GM12878 (cell line): ENCODE data around the gene EFCAB8. TPM values are rescaled to one million over a fixed set of nuclear protein-coding genes. Genes with fewer than 3 reads are reported as not detected.

Source experiments
- ATAC-seq: fragments of 200-7000 bp; cut with Tn5 transposase; 3 replicates; pipeline ENCODE4 v1.9.1; 2020; ENCODE audit warnings: mild to moderate bottlenecking, moderate library complexity
- BruUV-seq: library from RNA; stranded (reverse); fragments of 400-500 nt; replicated peaks from 2 replicates; lab custom pipeline; 2021; lab: Mats Ljungman, UMichigan
- CTCF ChIA-PET: fragments of 300-600 bp; sonication (Branson Sonifier 250); formaldehyde crosslinking; extraction: SDS; loops from one replicate; lab custom pipeline; 2021; ENCODE audit warnings: inconsistent platforms; lab: Yijun Ruan, JAX
- POLR2A ChIA-PET: fragments of 350-600 bp; formaldehyde crosslinking; extraction: SDS; loops from one replicate; lab custom pipeline; 2021; ENCODE audit warnings: inconsistent platforms; lab: Charles Lee
- RAD21 ChIA-PET: fragments of 300-600 bp; sonication (Branson Sonifier 250); formaldehyde crosslinking; loops from one replicate; lab custom pipeline; 2023; ENCODE audit warnings: antibody characterized with exemption; ENCODE audit not compliant: unreplicated experiment; lab: Charles Lee
- SMC1A ChIA-PET: fragments of 300-600 bp; sonication (Branson Sonifier 250); formaldehyde crosslinking; loops from one replicate; lab custom pipeline; 2023; ENCODE audit not compliant: unreplicated experiment, uncharacterized antibody; lab: Charles Lee
- DNase-seq: peaks from one replicate; pipeline ENCODE4 v3.0.0-alpha.2; 2011; ENCODE audit warnings: low read depth, low spot score
- FAIRE-seq: peaks from 3 replicates; lab custom pipeline; 2011; peaks lifted over from hg19 to GRCh38; lab: Jason Lieb, UNC
- H2AFZ ChIP-seq: 2 replicates; pipeline ENCODE4 v1.6.0; 2011; ENCODE audit warnings: low read depth, low read length, control low read depth; ENCODE audit not compliant: control insufficient read depth
- H3K27ac ChIP-seq: 2 replicates; pipeline ENCODE4 v1.5.1; 2011; ENCODE audit warnings: control low read depth; ENCODE audit not compliant: control insufficient read depth, insufficient read depth
- H3K27me3 ChIP-seq, 2 experiments: replicated peaks in 1 of 2; 2 replicates each; pipeline versions ENCODE4 v1.6.0 to v1.6.1; 2011; ENCODE audit warnings: low read length in 1 of 2; ENCODE audit not compliant: control insufficient read depth in 2 of 2, insufficient read depth in 2 of 2
- H3K36me3 ChIP-seq, 2 experiments: 2 replicates each; pipeline ENCODE4 v1.5.1; 2011; ENCODE audit warnings: low read length in 1 of 2; ENCODE audit not compliant: control insufficient read depth in 2 of 2, insufficient read depth in 2 of 2
- H3K4me1 ChIP-seq: 2 replicates; pipeline ENCODE4 v1.6.1; 2011; ENCODE audit warnings: mild to moderate bottlenecking, low read length, moderate library complexity, mixed read lengths; ENCODE audit not compliant: control insufficient read depth, insufficient read depth
- H3K4me2 ChIP-seq: 2 replicates; pipeline ENCODE4 v1.6.0; 2011; ENCODE audit warnings: control low read depth; ENCODE audit not compliant: control insufficient read depth, insufficient read depth
- H3K4me3 ChIP-seq: fragments of 200-600 bp; sonication (generic); 2 replicates; pipeline ENCODE4 v1.5.1; 2016
- H3K79me2 ChIP-seq: 2 replicates; pipeline ENCODE4 v1.6.0; 2011; ENCODE audit warnings: low read length; ENCODE audit not compliant: control insufficient read depth, insufficient read depth
- H3K9ac ChIP-seq: 2 replicates; pipeline ENCODE4 v1.8.0; 2011; ENCODE audit warnings: low read length, control low read depth, mixed read lengths; ENCODE audit not compliant: control insufficient read depth, insufficient read depth
- H3K9me3 ChIP-seq: replicated peaks from 3 replicates; pipeline ENCODE4 v1.5.1; 2011; ENCODE audit warnings: mild to moderate bottlenecking, low read length; ENCODE audit not compliant: control insufficient read depth, insufficient read depth
- H4K20me1 ChIP-seq: 2 replicates; pipeline ENCODE4 v1.6.0; 2011; ENCODE audit not compliant: control insufficient read depth, insufficient read depth
- BACH1 ChIP-seq: fragments of 450-650 bp; IDR thresholded peaks from 2 replicates; pipeline ENCODE4 v1.6.1; 2017; ENCODE audit warnings: mild to moderate bottlenecking, borderline replicate concordance
- CEBPB ChIP-seq, 2 experiments: fragments of 150-350 bp in 1 of 2; IDR thresholded peaks; 2 replicates each; pipeline ENCODE4 v1.6.1; 2012 to 2014; ENCODE audit warnings: low read depth in 2 of 2, low read length in 2 of 2, borderline replicate concordance in 1 of 2, inconsistent platforms in 1 of 2
- CREM ChIP-seq: IDR thresholded peaks from 2 replicates; pipeline ENCODE4 v1.6.1; 2014; ENCODE audit warnings: antibody characterized with exemption, low read depth
- HDAC2 ChIP-seq: fragments of 200-600 bp; sonication (generic); IDR thresholded peaks from 2 replicates; pipeline ENCODE4 v1.6.1; 2017
- KAT2A ChIP-seq: conservative IDR thresholded peaks from 2 replicates; pipeline ENCODE4 v1.6.1; 2011; ENCODE audit warnings: low read depth, low read length; ENCODE audit not compliant: control insufficient read depth
- MTA2 ChIP-seq: fragments of 450-650 bp; IDR thresholded peaks from 2 replicates; pipeline ENCODE4 v1.6.1; 2016; ENCODE audit warnings: low read depth, mild to moderate bottlenecking, moderate library complexity
- PAX5 ChIP-seq: IDR thresholded peaks from 2 replicates; pipeline ENCODE4 v1.6.1; 2011; ENCODE audit warnings: low read depth, low read length, borderline replicate concordance
- SIX5 ChIP-seq: IDR thresholded peaks from 2 replicates; pipeline ENCODE4 v1.6.1; 2011; ENCODE audit warnings: mild to moderate bottlenecking, low read depth, low read length, moderate library complexity; ENCODE audit not compliant: severe bottlenecking
- SMAD1 ChIP-seq: fragments of 450-650 bp; IDR thresholded peaks from 2 replicates; pipeline ENCODE4 v1.6.1; 2018; ENCODE audit warnings: mild to moderate bottlenecking, low read depth; ENCODE audit not compliant: partially characterized antibody
- USF1 ChIP-seq: IDR thresholded peaks from 2 replicates; pipeline ENCODE4 v1.6.1; 2011; ENCODE audit warnings: borderline replicate concordance, low read depth, mild to moderate bottlenecking, moderate library complexity, mixed read lengths, low read length; ENCODE audit not compliant: insufficient read depth; ENCODE audit errors: extremely low read length
- ZNF274 ChIP-seq: IDR thresholded peaks from one replicate; pipeline ENCODE4 v1.8.0; 2011; ENCODE audit not compliant: insufficient read length, insufficient read depth
- WGBS: methylation state at CpG from one replicate; pipeline ENCODE4 v1.1.6; 2016; ENCODE audit warnings: low lambda C conversion rate; ENCODE audit not compliant: insufficient replicate concordance, insufficient coverage; ENCODE audit errors: missing lambda C conversion rate; 5-methylcytosine and 5-hydroxymethylcytosine counted together
- in situ Hi-C: fragments of 300-500 bp; cut with MboI; formaldehyde crosslinking; loops from 9 replicates; pipeline ENCODE4 v1.14.3; 2018; ENCODE audit warnings: mixed read lengths
- intact Hi-C: fragments of 100-400 bp; cut with micrococcal nuclease; formaldehyde crosslinking; loops from one replicate; pipeline ENCODE4 v1.14.2; 2022; ENCODE audit not compliant: unreplicated experiment
- polyA plus RNA-seq, 11 experiments: library from polyadenylated mRNA; depleted of rRNA in 4 of 11; unstranded in 6 of 11; stranded (reverse) in 5 of 11; fragments of >200 nt; fragmentation: Nextera tagmentation in 4 of 11; fragmentation: Illumina TruSeq in 1 of 11; extraction: Ambion mirVana in 4 of 11; extraction: Trizol in 1 of 11; gene quantifications; 1 replicate in 1 of 11; 2 replicates in 10 of 11; pipeline versions ENCODE4 v1.2.1 to v1.2.3, GENCODE V29; 2011 to 2016; ENCODE audit warnings: inconsistent platforms in 2 of 11, missing spikeins in 2 of 11, low read depth in 1 of 11
- total RNA-seq, 4 experiments: library from RNA; depleted of rRNA in 3 of 4; stranded (reverse); fragments of >200 nt in 3 of 4; fragmentation: Illumina TruSeq in 1 of 4; extraction: Trizol in 1 of 4; gene quantifications; 2 replicates each; pipeline versions ENCODE4 v1.2.1 to v1.2.3, GENCODE V29; 2013 to 2021
- TF ChIP-seq, protein P1 (sequence below): IDR thresholded peaks from 2 replicates; pipeline ENCODE4 v1.6.1; 2011; ENCODE audit warnings: low read depth, mild to moderate bottlenecking, low read length, moderate library complexity, borderline replicate concordance; ENCODE audit errors: extremely low read depth

Gene EFCAB8
- total and polyA plus RNA-seq, 10 of the 15 experiments (the other 5 are each of a cell fraction or from before 2014, with no cell fraction given): 0.04 to 0.18 (median 0.06) TPM; not detected in 4

DNA sequence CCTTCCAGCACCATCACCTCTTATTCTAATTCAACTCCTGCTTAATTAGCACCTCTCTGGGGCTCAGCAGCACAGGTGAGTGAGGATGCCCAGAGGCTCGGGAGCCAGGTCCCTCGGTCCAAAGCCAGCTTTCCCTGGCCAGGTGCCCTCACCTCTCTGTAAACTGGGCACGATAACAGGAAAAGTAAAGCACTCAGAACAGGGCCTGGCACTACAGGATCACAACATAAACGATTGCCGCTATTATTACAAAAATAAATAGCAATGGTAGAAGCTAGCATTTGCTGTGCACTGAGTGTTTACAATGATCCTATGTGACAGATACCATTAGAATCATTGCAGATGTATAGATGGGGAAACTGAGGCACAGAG, 151.4 kb downstream of the EFCAB8 start:
- intact Hi-C loops: no loop called here
- ChIA-PET POLR2A (no interaction called here), CTCF (no interaction called here), SMC1A (no interaction called here)
- Histone ChIP-seq H3K27me3 (no peaks in the 10 kb centered on the region; a peak in 2 of 4 replicates), H3K9ac (no peak overlapping the region), H3K4me1 (no peaks in the 10 kb centered on the region), H2AFZ (no peak overlapping the region), H3K79me2 (no peaks in the 10 kb centered on the region), H3K4me3 (no peak overlapping the region), H3K9me3 (no peaks in the 10 kb centered on the region), H4K20me1 (no peaks in the 10 kb centered on the region), H3K4me2 (no peak overlapping the region), H3K27ac (no peak overlapping the region)
- no peak for DNase-seq
- in situ Hi-C loops: no loop called here
- FAIRE-seq: no peak
- no peak for ATAC-seq
- no TSS peak for BruUV-seq
- TF ChIP-seq HDAC2 (no peak), SIX5 (no peak), SMAD1 (no peak), KAT2A (no peak), CREM (no peak), CEBPB (IDR thresholded peaks at IDR 0.05; ENCODE audit: borderline replicate concordance in 1 of 2, low read depth in 2 of 2, low read length in 2 of 2) (no peak), MTA2 (no peak), ZNF274 (no peak), PAX5 (no peak), USF1 (no peak), BACH1 (no peak)
- TF ChIP-seq, protein P1, sequence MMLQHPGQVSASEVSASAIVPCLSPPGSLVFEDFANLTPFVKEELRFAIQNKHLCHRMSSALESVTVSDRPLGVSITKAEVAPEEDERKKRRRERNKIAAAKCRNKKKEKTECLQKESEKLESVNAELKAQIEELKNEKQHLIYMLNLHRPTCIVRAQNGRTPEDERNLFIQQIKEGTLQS: no peak
- TF ChIP-seq, all 136 proteins: peak for 0
- WGBS: 55% methylated on average over 5 of the region's 5 CpGs
- H3K36me3 ChIP-seq: no peaks in the 10 kb centered on the region
- RAD21 ChIA-PET: no interaction called here
